NT2/D1 (cell line): ENCODE results near the gene YBX3.

ENCODE experiments used
- SUZ12 ChIP-seq: IDR thresholded peaks from 2 replicates; pipeline ENCODE4 v1.6.1; 2011; ENCODE audit not compliant: insufficient read length, insufficient read depth; ENCODE audit errors: extremely low read depth
- YY1 ChIP-seq: IDR thresholded peaks from 2 replicates; pipeline ENCODE4 v1.6.1; 2011; ENCODE audit not compliant: insufficient read length, insufficient read depth
- ZNF274 ChIP-seq: IDR thresholded peaks from 2 replicates; pipeline ENCODE4 v1.6.1; 2011; ENCODE audit warnings: mild to moderate bottlenecking, low read depth, low read length

DNA sequence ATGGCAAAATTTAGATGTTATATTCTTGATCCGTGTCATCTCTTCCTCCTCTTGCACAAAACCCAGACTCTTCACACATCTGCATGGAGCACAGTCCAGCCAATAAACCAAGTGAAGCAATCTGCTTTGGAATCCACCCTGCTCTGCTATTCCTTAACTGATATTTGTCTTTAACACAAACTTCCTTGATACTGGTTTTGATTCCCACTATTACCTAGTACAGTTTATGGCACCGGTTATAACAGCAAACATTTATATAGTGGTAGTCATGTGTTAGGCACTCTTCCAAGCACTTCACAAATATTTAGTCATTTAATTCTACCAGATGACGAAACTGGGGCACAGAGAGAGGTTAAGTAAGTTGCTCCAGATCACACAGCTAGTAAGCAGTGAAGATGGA, 61.8 kb downstream of the YBX3 start:
- TF ChIP-seq ZNF274 (no peak), SUZ12 (no peak), YY1 (no peak)
